ENCODE data around the gene PIP4K2B. TPM values are rescaled to one million over a fixed set of nuclear protein-coding genes. Genes with fewer than 3 reads are reported as not detected.

PIP4K2B gene
- total RNA-seq, 2 donors from 2014 or later, result 74.3 to 91.6 TPM

DNA sequence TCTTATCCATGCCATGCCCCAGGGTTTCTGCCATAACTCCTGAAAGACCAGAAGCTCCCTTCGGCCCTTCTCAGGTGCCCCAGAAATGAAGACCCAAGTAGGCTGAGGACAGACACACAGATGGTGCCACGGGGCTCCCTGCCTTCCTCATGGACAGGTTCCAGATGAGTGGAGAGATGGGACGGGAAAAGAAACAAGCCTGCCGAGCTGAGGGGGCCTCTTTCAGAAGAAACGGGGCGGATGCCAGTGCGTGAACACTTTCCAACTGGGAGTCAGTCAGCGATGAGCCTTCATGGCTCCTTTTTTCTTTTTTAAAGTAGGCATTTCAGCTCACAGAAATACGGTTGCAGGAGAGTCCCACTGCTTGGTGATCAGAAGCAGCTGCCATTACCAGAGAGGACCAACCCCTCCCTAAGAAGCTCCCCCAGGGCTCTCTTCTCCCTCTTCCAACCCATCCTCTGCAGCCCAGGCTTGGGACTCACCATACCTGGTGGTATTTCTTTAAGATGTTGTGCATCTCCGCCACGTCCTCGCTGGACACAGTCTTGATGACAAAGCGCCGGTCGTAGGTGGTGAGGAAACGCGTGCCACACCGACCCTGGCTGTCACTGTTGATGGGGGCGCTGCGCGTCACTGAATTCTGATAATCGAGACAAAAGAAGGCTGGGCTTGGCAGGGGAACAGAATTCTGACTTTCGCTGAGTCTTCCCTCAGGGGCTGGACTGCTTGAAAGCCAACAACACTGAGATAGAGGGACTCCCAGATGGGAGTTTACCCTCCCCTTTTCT, 19.2 kb downstream of the PIP4K2B start:
- Histone ChIP-seq H3K4me1 (ENCODE audit: control insufficient read depth, insufficient read depth, low read length) (no peaks in the 10 kb centered on the region), H3K36me3 (ENCODE audit: control insufficient read depth, insufficient read depth, low read length) (peaks cover 91% of the 10 kb centered on the region), H3K9me3 (ENCODE audit: control insufficient read depth, low read length) (no peaks in the 10 kb centered on the region), H3K9ac (ENCODE audit: extremely low read depth, low read length, poor library complexity, severe bottlenecking) (no peak overlapping the region), H3K27ac (ENCODE audit: low read depth, low read length) (no peak overlapping the region), H3K27me3 (ENCODE audit: control insufficient read depth, insufficient read depth, low read length, poor library complexity, severe bottlenecking) (no peaks in the 10 kb centered on the region), H3K4me3 (ENCODE audit: low read length) (no peak overlapping the region)
- Mint-ChIP-seq H3K4me3 (no peak overlapping the region), H3K27me3 (ENCODE audit: insufficient read depth) (no peaks in the 10 kb centered on the region), H3K9me3 (no peaks in the 10 kb centered on the region), H3K27ac (no peak overlapping the region), H3K4me1 (no peaks in the 10 kb centered on the region), H3K36me3 (ENCODE audit: low read depth) (peaks cover 82% of the 10 kb centered on the region)
- TF ChIP-seq, protein P1, sequence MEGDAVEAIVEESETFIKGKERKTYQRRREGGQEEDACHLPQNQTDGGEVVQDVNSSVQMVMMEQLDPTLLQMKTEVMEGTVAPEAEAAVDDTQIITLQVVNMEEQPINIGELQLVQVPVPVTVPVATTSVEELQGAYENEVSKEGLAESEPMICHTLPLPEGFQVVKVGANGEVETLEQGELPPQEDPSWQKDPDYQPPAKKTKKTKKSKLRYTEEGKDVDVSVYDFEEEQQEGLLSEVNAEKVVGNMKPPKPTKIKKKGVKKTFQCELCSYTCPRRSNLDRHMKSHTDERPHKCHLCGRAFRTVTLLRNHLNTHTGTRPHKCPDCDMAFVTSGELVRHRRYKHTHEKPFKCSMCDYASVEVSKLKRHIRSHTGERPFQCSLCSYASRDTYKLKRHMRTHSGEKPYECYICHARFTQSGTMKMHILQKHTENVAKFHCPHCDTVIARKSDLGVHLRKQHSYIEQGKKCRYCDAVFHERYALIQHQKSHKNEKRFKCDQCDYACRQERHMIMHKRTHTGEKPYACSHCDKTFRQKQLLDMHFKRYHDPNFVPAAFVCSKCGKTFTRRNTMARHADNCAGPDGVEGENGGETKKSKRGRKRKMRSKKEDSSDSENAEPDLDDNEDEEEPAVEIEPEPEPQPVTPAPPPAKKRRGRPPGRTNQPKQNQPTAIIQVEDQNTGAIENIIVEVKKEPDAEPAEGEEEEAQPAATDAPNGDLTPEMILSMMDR (conservative IDR thresholded peaks at IDR 0.05), result no peak
- DNase-seq, result no peak
- 94 to 99% methylated on average over 23 of the region's 23 CpGs for WGBS, 2 experiments (ENCODE audit: insufficient coverage in 1 of 2, insufficient read length in 1 of 2)

DNA sequence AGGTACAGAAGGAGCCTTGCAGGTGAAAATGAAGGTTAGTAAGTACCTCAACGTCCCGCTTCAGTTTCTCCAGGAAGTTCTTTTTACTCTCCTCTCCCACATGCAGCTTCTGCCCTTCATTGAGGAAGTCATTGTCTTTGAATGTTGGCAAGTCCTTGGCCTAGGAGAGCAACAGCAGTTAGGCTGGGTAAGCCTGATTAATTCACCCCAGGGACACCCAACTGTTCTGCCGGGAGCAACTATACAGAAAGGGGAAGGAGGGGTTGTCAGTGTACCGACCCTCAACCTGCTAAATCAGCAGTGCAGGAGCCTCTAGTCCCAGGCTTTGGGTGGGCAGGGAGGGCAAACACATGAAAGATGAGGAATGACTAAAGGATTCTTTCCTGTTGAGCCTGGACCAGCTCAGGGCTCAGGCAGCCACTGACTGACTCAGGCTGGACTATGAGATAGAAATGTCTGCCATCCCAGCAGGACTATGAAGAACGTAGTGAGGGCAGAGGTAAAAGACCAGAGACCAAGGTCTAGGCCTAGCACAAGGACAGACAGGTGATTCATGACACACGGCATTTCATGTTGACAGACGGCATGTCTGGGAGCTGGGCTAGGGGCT, 21.6 kb downstream of the PIP4K2B start:
- Histone ChIP-seq H3K36me3 (ENCODE audit: control insufficient read depth, insufficient read depth, low read length) (peaks cover 90% of the 10 kb centered on the region), H3K9me3 (ENCODE audit: control insufficient read depth, low read length) (no peaks in the 10 kb centered on the region), H3K27me3 (ENCODE audit: control insufficient read depth, insufficient read depth, low read length, poor library complexity, severe bottlenecking) (no peaks in the 10 kb centered on the region), H3K4me3 (ENCODE audit: low read length) (no peak overlapping the region), H3K9ac (ENCODE audit: extremely low read depth, low read length, poor library complexity, severe bottlenecking) (no peak overlapping the region), H3K4me1 (ENCODE audit: control insufficient read depth, insufficient read depth, low read length) (no peaks in the 10 kb centered on the region), H3K27ac (ENCODE audit: low read depth, low read length) (no peak overlapping the region)
- Mint-ChIP-seq H3K4me3 (no peak overlapping the region), H3K4me1 (no peaks in the 10 kb centered on the region), H3K27ac (no peak overlapping the region), H3K36me3 (ENCODE audit: low read depth) (peaks cover 80% of the 10 kb centered on the region), H3K9me3 (no peaks in the 10 kb centered on the region), H3K27me3 (ENCODE audit: insufficient read depth) (no peaks in the 10 kb centered on the region)
- TF ChIP-seq, protein P1 (conservative IDR thresholded peaks at IDR 0.05), result no peak
- 77 to 86% methylated on average over 7 of the region's 7 CpGs for WGBS, 2 experiments (ENCODE audit: insufficient coverage in 1 of 2, insufficient read length in 1 of 2)
- DNase-seq, result no peak

DNA sequence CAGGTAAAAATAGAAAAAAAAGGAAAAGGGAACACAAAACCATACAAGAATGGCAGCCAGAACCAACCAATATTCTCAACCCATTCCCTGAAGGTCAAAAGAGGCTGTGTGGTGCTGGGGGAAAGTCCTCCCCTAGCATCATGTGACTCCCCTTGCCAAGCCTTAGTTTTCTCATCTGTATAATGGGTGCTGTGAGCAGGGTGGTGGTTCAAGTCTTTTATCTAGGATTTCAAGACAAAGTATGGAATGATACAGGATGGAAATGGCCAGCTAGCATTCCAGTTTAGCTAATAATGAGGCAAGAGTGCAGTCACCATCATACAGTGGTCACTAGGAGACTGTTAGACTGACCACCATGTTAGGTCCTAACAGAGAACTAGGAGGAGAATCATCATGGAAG, 26.1 kb downstream of the PIP4K2B start:
- Mint-ChIP-seq H3K27ac (no peak overlapping the region), H3K4me3 (no peak overlapping the region), H3K4me1 (no peaks in the 10 kb centered on the region), H3K36me3 (ENCODE audit: low read depth) (peaks cover 83% of the 10 kb centered on the region), H3K27me3 (ENCODE audit: insufficient read depth) (no peaks in the 10 kb centered on the region), H3K9me3 (no peaks in the 10 kb centered on the region)
- TF ChIP-seq, protein P1 (conservative IDR thresholded peaks at IDR 0.05), result no peak
- Histone ChIP-seq H3K36me3 (ENCODE audit: control insufficient read depth, insufficient read depth, low read length) (peaks cover 92% of the 10 kb centered on the region), H3K4me3 (ENCODE audit: low read length) (no peak overlapping the region), H3K27me3 (ENCODE audit: control insufficient read depth, insufficient read depth, low read length, poor library complexity, severe bottlenecking) (no peaks in the 10 kb centered on the region), H3K9ac (ENCODE audit: extremely low read depth, low read length, poor library complexity, severe bottlenecking) (no peak overlapping the region), H3K27ac (ENCODE audit: low read depth, low read length) (no peak overlapping the region), H3K4me1 (ENCODE audit: control insufficient read depth, insufficient read depth, low read length) (no peaks in the 10 kb centered on the region), H3K9me3 (ENCODE audit: control insufficient read depth, low read length) (no peaks in the 10 kb centered on the region)
- DNase-seq, result no peak
